PC-9 (cell line): ENCODE results near the gene LY86.

ENCODE experiments used
- CTCF ChIP-seq: fragments of 200-600 bp; sonication (generic); conservative IDR thresholded peaks from 2 replicates; pipeline ENCODE4 v1.6.1; 2017; ENCODE audit warnings: mixed run types, antibody characterized with exemption, mild to moderate bottlenecking, moderate library complexity
- EZH2 ChIP-seq: fragments of 200-600 bp; sonication (generic); IDR thresholded peaks from 2 replicates; pipeline ENCODE4 v1.8.0; 2017; ENCODE audit warnings: antibody characterized with exemption, low read depth

- TF ChIP-seq CTCF (no peak), EZH2 (no peak)
Observed at GRCh38 chr6:6586671-6587526, 1.6 kb upstream of the LY86 start.
